Activated naive CD8-positive, alpha-beta T cell treated with anti-CD3 and anti-CD28 coated beads, Interleukin-2, amount 10 ng/mL, durations not matched to agents 7 days and 5 days (primary cell): Measurements from ENCODE around the gene TRAM2. TPM values are rescaled to one million over a fixed set of nuclear protein-coding genes. Genes with fewer than 3 reads are reported as not detected.

ENCODE experiments used
- ATAC-seq: fragments of 150-1000 bp; cut with Tn5 transposase; one replicate; pipeline ENCODE4 v1.10.0; 2021; ENCODE audit warnings: low read depth, moderate library complexity
- POLR2A ChIA-PET: fragments of 350-600 bp; sonication (Branson Sonifier 250); formaldehyde crosslinking; loops from one replicate; lab custom pipeline; 2021; ENCODE audit warnings: antibody characterized with exemption; lab: Charles Lee
- DNase-seq: peaks from one replicate; pipeline ENCODE4 v3.0.0; 2021
- H3K27ac Mint-ChIP-seq: one replicate; pipeline ENCODE4 v1.8.0; 2022; ENCODE audit warnings: mild to moderate bottlenecking, mixed read lengths
- H3K27me3 Mint-ChIP-seq: one replicate; pipeline ENCODE4 v1.8.0; 2022; ENCODE audit warnings: mild to moderate bottlenecking, moderate library complexity, mixed read lengths
- H3K36me3 Mint-ChIP-seq: one replicate; pipeline ENCODE4 v1.8.0; 2021; ENCODE audit warnings: mild to moderate bottlenecking, mixed read lengths
- H3K4me1 Mint-ChIP-seq: one replicate; pipeline ENCODE4 v1.8.0; 2021; ENCODE audit warnings: mixed read lengths
- H3K4me3 Mint-ChIP-seq: one replicate; pipeline ENCODE4 v1.8.0; 2022; ENCODE audit warnings: mild to moderate bottlenecking, moderate library complexity, mixed read lengths
- H3K9me3 Mint-ChIP-seq: one replicate; pipeline ENCODE4 v1.8.0; 2021; ENCODE audit warnings: mixed read lengths
- total RNA-seq, 2 experiments: library from RNA; stranded (reverse); gene quantifications; one replicate each; pipeline ENCODE4 v1.2.3, GENCODE V29; 2021

Gene TRAM2
- total RNA-seq, 2 experiments from 2014 or later, result 4.8 to 5.0 TPM

- ATAC-seq, result no peak
- no peak overlapping the region for H3K27ac Mint-ChIP-seq
Measured at GRCh38 chr6:52533491-52533890, 43.4 kb downstream of the TRAM2 start.

GRCh38 chr6:52532457-52532856 lies 44.4 kb downstream of the TRAM2 start:
- Mint-ChIP-seq H3K27ac (no peak overlapping the region), H3K9me3 (no peaks in the 10 kb centered on the region), H3K27me3 (peaks cover 15% of the 10 kb centered on the region), H3K36me3 (no peaks in the 10 kb centered on the region), H3K4me1 (peaks cover 31% of the 10 kb centered on the region), H3K4me3 (no peak overlapping the region)
- POLR2A ChIA-PET, result no interaction called here
- ATAC-seq, result no peak
- DNase-seq, result no peak

More at GRCh38 chr6:52533491-52533890, 43.4 kb downstream of the TRAM2 start:
- no peak for DNase-seq
- no peaks in the 10 kb centered on the region for H3K36me3 Mint-ChIP-seq
- peaks cover 37% of the 10 kb centered on the region for H3K4me1 Mint-ChIP-seq
- H3K27me3 Mint-ChIP-seq, result peaks cover 19% of the 10 kb centered on the region
- no peaks in the 10 kb centered on the region for H3K9me3 Mint-ChIP-seq
- H3K4me3 Mint-ChIP-seq, result no peak overlapping the region
- POLR2A ChIA-PET, result no interaction called here

- Mint-ChIP-seq H3K9me3 (no peaks in the 10 kb centered on the region), H3K4me1 (peaks cover 25% of the 10 kb centered on the region), H3K27me3 (peaks cover 15% of the 10 kb centered on the region), H3K4me3 (no peak overlapping the region), H3K36me3 (no peaks in the 10 kb centered on the region), H3K27ac (no peak overlapping the region)
- no peak for DNase-seq
- POLR2A ChIA-PET, result no interaction called here
- ATAC-seq, result no peak
Measured at GRCh38 chr6:52531834-52532233, 45.0 kb downstream of the TRAM2 start.

- ATAC-seq, result no peak
- H3K27ac Mint-ChIP-seq, result no peak overlapping the region
- POLR2A ChIA-PET, result no interaction called here
Measured at GRCh38 chr6:52531396-52531795, 45.5 kb downstream of the TRAM2 start.

GRCh38 chr6:52530351-52530750 lies 46.5 kb downstream of the TRAM2 start:
- no peak overlapping the region for H3K4me3 Mint-ChIP-seq
- H3K27ac Mint-ChIP-seq, result no peak overlapping the region
- POLR2A ChIA-PET, result no interaction called here
- ATAC-seq (no peak), DNase-seq (no peak)
- H3K36me3 Mint-ChIP-seq, result no peaks in the 10 kb centered on the region
- peaks cover 15% of the 10 kb centered on the region for H3K27me3 Mint-ChIP-seq
- peaks cover 11% of the 10 kb centered on the region for H3K4me1 Mint-ChIP-seq
- no peaks in the 10 kb centered on the region for H3K9me3 Mint-ChIP-seq

More at GRCh38 chr6:52531396-52531795, 45.5 kb downstream of the TRAM2 start:
- H3K4me1 Mint-ChIP-seq, result peaks cover 21% of the 10 kb centered on the region
- DNase-seq, result no peak
- H3K27me3 Mint-ChIP-seq, result peaks cover 15% of the 10 kb centered on the region
- H3K4me3 Mint-ChIP-seq, result no peak overlapping the region
- H3K36me3 Mint-ChIP-seq, result no peaks in the 10 kb centered on the region
- H3K9me3 Mint-ChIP-seq, result no peaks in the 10 kb centered on the region

GRCh38 chr6:52529311-52529710 lies 47.5 kb downstream of the TRAM2 start:
- ATAC-seq (no peak), DNase-seq (no peak)
- Mint-ChIP-seq H3K36me3 (no peaks in the 10 kb centered on the region), H3K4me1 (peaks cover under 1% of the 10 kb centered on the region), H3K9me3 (no peaks in the 10 kb centered on the region), H3K27me3 (peaks cover 15% of the 10 kb centered on the region), H3K27ac (no peak overlapping the region), H3K4me3 (no peak overlapping the region)
- POLR2A ChIA-PET, result no interaction called here

GRCh38 chr6:52527436-52527835 lies 49.4 kb downstream of the TRAM2 start:
- H3K36me3 Mint-ChIP-seq, result no peaks in the 10 kb centered on the region
- DNase-seq, result no peak
- no peak overlapping the region for H3K27ac Mint-ChIP-seq
- H3K27me3 Mint-ChIP-seq, result peaks cover 10% of the 10 kb centered on the region
- POLR2A ChIA-PET, result no interaction called here
- H3K4me3 Mint-ChIP-seq, result no peak overlapping the region
- no peaks in the 10 kb centered on the region for H3K9me3 Mint-ChIP-seq
- ATAC-seq, result no peak
- no peaks in the 10 kb centered on the region for H3K4me1 Mint-ChIP-seq

- no peak for ATAC-seq
- no peak overlapping the region for H3K4me3 Mint-ChIP-seq
- H3K9me3 Mint-ChIP-seq, result no peaks in the 10 kb centered on the region
Measured at GRCh38 chr6:52526634-52527033, 50.2 kb downstream of the TRAM2 start.

GRCh38 chr6:52524918-52525317 lies 51.9 kb downstream of the TRAM2 start:
- Mint-ChIP-seq H3K4me1 (no peaks in the 10 kb centered on the region), H3K4me3 (no peak overlapping the region), H3K27me3 (peaks cover 2% of the 10 kb centered on the region), H3K9me3 (no peaks in the 10 kb centered on the region), H3K27ac (no peak overlapping the region), H3K36me3 (no peaks in the 10 kb centered on the region)
- DNase-seq (no peak), ATAC-seq (no peak)
- POLR2A ChIA-PET, result no interaction called here

More at GRCh38 chr6:52526634-52527033, 50.2 kb downstream of the TRAM2 start:
- Mint-ChIP-seq H3K27me3 (peaks cover 4% of the 10 kb centered on the region), H3K27ac (no peak overlapping the region), H3K36me3 (no peaks in the 10 kb centered on the region), H3K4me1 (no peaks in the 10 kb centered on the region)
- POLR2A ChIA-PET, result no interaction called here
- DNase-seq, result no peak

- Mint-ChIP-seq H3K27ac (no peak overlapping the region), H3K4me1 (no peaks in the 10 kb centered on the region), H3K36me3 (no peaks in the 10 kb centered on the region), H3K4me3 (no peak overlapping the region), H3K9me3 (no peaks in the 10 kb centered on the region), H3K27me3 (peaks cover 1% of the 10 kb centered on the region)
- ATAC-seq (no peak), DNase-seq (no peak)
- POLR2A ChIA-PET, result no interaction called here
Measured at GRCh38 chr6:52523378-52524142, 53.3 kb downstream of the TRAM2 start.

- no peak for ATAC-seq
- no peaks in the 10 kb centered on the region for H3K4me1 Mint-ChIP-seq
- POLR2A ChIA-PET, result no interaction called here
- no peak overlapping the region for H3K27ac Mint-ChIP-seq
- DNase-seq, result no peak
- H3K4me3 Mint-ChIP-seq, result no peak overlapping the region
- no peaks in the 10 kb centered on the region for H3K9me3 Mint-ChIP-seq
- no peaks in the 10 kb centered on the region for H3K36me3 Mint-ChIP-seq
- no peaks in the 10 kb centered on the region for H3K27me3 Mint-ChIP-seq
Measured at GRCh38 chr6:52522655-52523054, 54.2 kb downstream of the TRAM2 start.

- H3K4me3 Mint-ChIP-seq, result no peak overlapping the region
- POLR2A ChIA-PET, result no interaction called here
- ATAC-seq, result no peak
- H3K4me1 Mint-ChIP-seq, result no peaks in the 10 kb centered on the region
- H3K9me3 Mint-ChIP-seq, result no peaks in the 10 kb centered on the region
- DNase-seq, result no peak
- H3K27ac Mint-ChIP-seq, result no peak overlapping the region
- no peaks in the 10 kb centered on the region for H3K36me3 Mint-ChIP-seq
- H3K27me3 Mint-ChIP-seq, result no peaks in the 10 kb centered on the region
Measured at GRCh38 chr6:52522151-52522626, 54.7 kb downstream of the TRAM2 start.

GRCh38 chr6:52519618-52520017 lies 57.2 kb downstream of the TRAM2 start:
- DNase-seq (no peak), ATAC-seq (no peak)
- no peaks in the 10 kb centered on the region for H3K27me3 Mint-ChIP-seq
- no peak overlapping the region for H3K27ac Mint-ChIP-seq
- H3K4me3 Mint-ChIP-seq, result no peak overlapping the region
- POLR2A ChIA-PET, result no interaction called here
- H3K4me1 Mint-ChIP-seq, result peaks cover 10% of the 10 kb centered on the region
- no peaks in the 10 kb centered on the region for H3K36me3 Mint-ChIP-seq
- no peaks in the 10 kb centered on the region for H3K9me3 Mint-ChIP-seq

GRCh38 chr6:52518279-52518945 lies 58.4 kb downstream of the TRAM2 start:
- Mint-ChIP-seq H3K27me3 (no peaks in the 10 kb centered on the region), H3K9me3 (no peaks in the 10 kb centered on the region), H3K36me3 (no peaks in the 10 kb centered on the region), H3K27ac (no peak overlapping the region), H3K4me1 (peaks cover 12% of the 10 kb centered on the region), H3K4me3 (no peak overlapping the region)
- DNase-seq (no peak), ATAC-seq (no peak)
- POLR2A ChIA-PET, result no interaction called here
